MM.1S (cell line): ENCODE measurements around the gene RNF150.

Experiments used
- DNase-seq: peaks from one replicate; pipeline ENCODE4 v3.0.0-alpha.2; 2015
- H2AFZ ChIP-seq: fragments of 300-600 bp; sonication (generic); 2 replicates; pipeline ENCODE4 v1.6.0; 2016; ENCODE audit warnings: antibody characterized with exemption, low read length
- H3F3A ChIP-seq: fragments of 300-600 bp; sonication (generic); 2 replicates; pipeline ENCODE4 v1.6.1; 2016; ENCODE audit warnings: mild to moderate bottlenecking, antibody characterized with exemption, low read length, moderate library complexity, mixed read lengths; ENCODE audit not compliant: insufficient read depth
- H3K27ac ChIP-seq: fragments of 300-600 bp; sonication (generic); 2 replicates; pipeline ENCODE4 v1.5.1; 2016; ENCODE audit warnings: mild to moderate bottlenecking, low read length
- H3K27me3 ChIP-seq: fragments of 300-600 bp; sonication (generic); replicated peaks from 2 replicates; pipeline ENCODE4 v1.6.0; 2016; ENCODE audit warnings: low read length; ENCODE audit not compliant: insufficient read depth
- H3K36me3 ChIP-seq: fragments of 300-600 bp; sonication (generic); replicated peaks from 2 replicates; pipeline ENCODE4 v1.6.1; 2016; ENCODE audit warnings: mild to moderate bottlenecking, low read length, mixed read lengths; ENCODE audit not compliant: insufficient read depth
- H3K4me1 ChIP-seq: fragments of 300-600 bp; sonication (generic); 2 replicates; pipeline ENCODE4 v1.6.1; 2016; ENCODE audit warnings: low read length, mixed read lengths
- H3K4me2 ChIP-seq: fragments of 300-600 bp; sonication (generic); 2 replicates; pipeline ENCODE4 v1.6.0; 2016; ENCODE audit warnings: low read depth, low read length
- H3K4me3 ChIP-seq: fragments of 300-600 bp; sonication (generic); 2 replicates; pipeline ENCODE4 v1.5.1; 2016; ENCODE audit warnings: low read length, mixed read lengths
- H3K79me2 ChIP-seq: fragments of 300-600 bp; sonication (generic); 2 replicates; pipeline ENCODE4 v1.6.1; 2016; ENCODE audit warnings: mixed run types, low read length, mixed read lengths
- H3K9ac ChIP-seq: fragments of 300-600 bp; sonication (generic); 2 replicates; pipeline ENCODE4 v1.6.1; 2016; ENCODE audit warnings: low read length, mixed read lengths
- H3K9me2 ChIP-seq: fragments of 300-600 bp; sonication (generic); replicated peaks from 2 replicates; pipeline ENCODE4 v1.6.1; 2016; ENCODE audit warnings: mild to moderate bottlenecking, low read length, mixed read lengths; ENCODE audit not compliant: insufficient read depth
- H3K9me3 ChIP-seq: fragments of 300-600 bp; sonication (generic); replicated peaks from 2 replicates; pipeline ENCODE4 v1.6.1; 2016; ENCODE audit warnings: mild to moderate bottlenecking, low read length, mixed read lengths; ENCODE audit not compliant: insufficient read depth
- H4K20me1 ChIP-seq: fragments of 300-600 bp; sonication (generic); 2 replicates; pipeline ENCODE4 v1.6.1; 2016; ENCODE audit warnings: mild to moderate bottlenecking, low read length, moderate library complexity, mixed read lengths; ENCODE audit not compliant: insufficient read depth
- CTCF ChIP-seq: fragments of 300-600 bp; sonication (generic); IDR thresholded peaks from 2 replicates; pipeline ENCODE4 v1.5.1; 2016; ENCODE audit warnings: antibody characterized with exemption, low read length, mixed read lengths
- EZH2 ChIP-seq: fragments of 300-600 bp; sonication (generic); optimal IDR thresholded peaks from 2 replicates; pipeline ENCODE3; 2017; ENCODE audit warnings: low read depth, mild to moderate bottlenecking, antibody characterized with exemption, low read length, mixed read lengths
- EZH2phosphoT487 ChIP-seq: fragments of 300-600 bp; sonication (generic); IDR thresholded peaks from 2 replicates; pipeline ENCODE4 v1.6.1; 2018; ENCODE audit warnings: antibody characterized with exemption, low read length

Gene RNF150

GRCh38 chr4:140851804-140852203 is 281.5 kb downstream of the RNF150 start:
- Histone ChIP-seq H3K79me2 (no peaks in the 10 kb centered on the region), H2AFZ (no peak overlapping the region), H3K27me3 (no peaks in the 10 kb centered on the region), H4K20me1 (no peaks in the 10 kb centered on the region), H3K4me2 (no peak overlapping the region), H3K9me2 (no peaks in the 10 kb centered on the region), H3K4me1 (0 out of 2 replicates have a peak, but pooled peaks cover 4% of the 10 kb centered on the region), H3K27ac (no peak overlapping the region), H3K36me3 (no peaks in the 10 kb centered on the region), H3K9me3 (no peaks in the 10 kb centered on the region), H3F3A (no peaks in the 10 kb centered on the region), H3K9ac (no peak overlapping the region), H3K4me3 (no peak overlapping the region)
- TF ChIP-seq EZH2 (no peak), CTCF (no peak), EZH2phosphoT487 (no peak)
- no peak for DNase-seq

GRCh38 chr4:140851032-140851636 is 282.1 kb downstream of the RNF150 start:
- Histone ChIP-seq H3K36me3 (no peaks in the 10 kb centered on the region), H4K20me1 (no peaks in the 10 kb centered on the region), H3K27me3 (no peaks in the 10 kb centered on the region), H3F3A (no peaks in the 10 kb centered on the region), H3K27ac (no peak overlapping the region), H3K4me2 (no peak overlapping the region), H3K4me3 (no peak overlapping the region), H3K9me3 (no peaks in the 10 kb centered on the region), H3K4me1 (0 out of 2 replicates have a peak, but pooled peaks cover 4% of the 10 kb centered on the region), H3K79me2 (no peaks in the 10 kb centered on the region), H3K9ac (no peak overlapping the region), H3K9me2 (no peaks in the 10 kb centered on the region), H2AFZ (0 out of 2 replicates have a peak overlapping the region, but pooled peaks have one; percentile 12)
- TF ChIP-seq CTCF = peak; percentile 82
- no peak for TF ChIP-seq EZH2
- peak; percentile 64 for DNase-seq

GRCh38 chr4:140849526-140849925 is 283.7 kb downstream of the RNF150 start:
- no peak overlapping the region for H3K27ac ChIP-seq
- no peaks in the 10 kb centered on the region for H3F3A ChIP-seq
- H4K20me1 ChIP-seq = no peaks in the 10 kb centered on the region
- DNase-seq = no peak
- no peak overlapping the region for H3K9ac ChIP-seq
- no peak overlapping the region for H2AFZ ChIP-seq
- no peaks in the 10 kb centered on the region for H3K27me3 ChIP-seq
- H3K4me1 ChIP-seq = 0 out of 2 replicates have a peak, but pooled peaks cover 4% of the 10 kb centered on the region
- H3K79me2 ChIP-seq = no peaks in the 10 kb centered on the region
- no peak overlapping the region for H3K4me2 ChIP-seq
- H3K9me3 ChIP-seq = no peaks in the 10 kb centered on the region
- H3K36me3 ChIP-seq = no peaks in the 10 kb centered on the region
- no peak overlapping the region for H3K4me3 ChIP-seq
- TF ChIP-seq EZH2phosphoT487 (no peak), CTCF (no peak), EZH2 (no peak)
- no peaks in the 10 kb centered on the region for H3K9me2 ChIP-seq
